Activated CD4-positive, alpha-beta memory T cell treated with anti-CD3 and anti-CD28 coated beads, Interleukin-2, amount 10 ng/mL, durations not matched to agents 7 days and 5 days (primary cell): ENCODE measurements around the gene SGSM2. TPM values are rescaled to one million over a fixed set of nuclear protein-coding genes. Genes with fewer than 3 reads are reported as not detected.

Source experiments
- CTCF ChIA-PET: fragments of 350-600 bp; sonication (Branson Sonifier 250); formaldehyde crosslinking; loops from one replicate; lab custom pipeline; 2021; ENCODE audit warnings: antibody characterized with exemption, inconsistent platforms; lab: Charles Lee
- POLR2A ChIA-PET: fragments of 350-600 bp; sonication (Branson Sonifier 250); formaldehyde crosslinking; loops from one replicate; lab custom pipeline; 2021; ENCODE audit warnings: antibody characterized with exemption; lab: Charles Lee
- DNase-seq: peaks from one replicate; pipeline ENCODE4 v3.0.0-alpha.2; 2020
- H3K27ac Mint-ChIP-seq: one replicate; pipeline ENCODE4 v1.8.0; 2021; ENCODE audit warnings: mild to moderate bottlenecking, mixed read lengths
- H3K27me3 Mint-ChIP-seq: one replicate; pipeline ENCODE4 v1.8.0; 2021; ENCODE audit warnings: mixed read lengths
- H3K36me3 Mint-ChIP-seq: one replicate; pipeline ENCODE4 v1.8.0; 2021; ENCODE audit warnings: low read depth, mixed read lengths
- H3K4me1 Mint-ChIP-seq: one replicate; pipeline ENCODE4 v1.8.0; 2021; ENCODE audit warnings: mixed read lengths
- H3K4me3 Mint-ChIP-seq: one replicate; pipeline ENCODE4 v1.8.0; 2021; ENCODE audit warnings: mild to moderate bottlenecking, mixed read lengths
- H3K9me3 Mint-ChIP-seq: one replicate; pipeline ENCODE4 v1.8.0; 2021; ENCODE audit warnings: mixed read lengths
- total RNA-seq, 2 experiments: library from RNA; stranded (reverse); gene quantifications; one replicate each; pipeline ENCODE4 v1.2.3, GENCODE V29; 2021

SGSM2 gene
- total RNA-seq, 2 experiments from 2014 or later: 45.4 to 49.4 TPM

DNA sequence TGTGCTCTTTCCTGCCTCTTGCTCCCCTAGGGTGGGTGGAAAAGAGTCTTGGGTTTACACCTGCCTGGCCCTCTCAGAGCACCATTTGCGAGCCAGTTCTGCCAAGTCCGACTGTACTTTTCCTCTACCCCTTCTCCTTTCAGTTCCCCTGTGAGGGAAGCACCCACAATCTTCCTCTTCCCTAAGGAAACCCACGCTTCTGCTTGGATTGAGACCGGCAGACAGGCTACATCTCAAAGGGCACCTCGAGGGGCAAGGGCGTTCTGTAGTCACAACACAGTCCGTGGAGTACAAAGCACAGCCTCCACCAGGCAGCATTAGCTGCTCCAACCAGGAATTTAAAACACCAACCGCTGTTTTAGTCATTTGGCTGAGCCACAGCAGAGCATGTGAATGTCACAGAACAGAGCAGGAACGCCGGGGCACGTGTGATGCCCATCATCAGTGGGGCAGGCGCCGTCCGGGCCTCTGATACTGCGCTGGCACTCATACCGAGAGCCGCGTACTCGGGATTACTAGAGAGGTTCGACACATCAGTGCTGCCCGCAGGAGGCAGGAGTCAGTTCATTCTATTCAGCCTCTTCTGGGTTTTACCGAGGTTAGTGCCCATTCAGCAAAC is 77.3 kb downstream of the SGSM2 start:
- Mint-ChIP-seq H3K4me3 (no peak overlapping the region), H3K9me3 (no peaks in the 10 kb centered on the region), H3K4me1 (peaks cover 2% of the 10 kb centered on the region), H3K27ac (no peak overlapping the region), H3K36me3 (no peaks in the 10 kb centered on the region), H3K27me3 (no peaks in the 10 kb centered on the region)
- no peak for DNase-seq
- CTCF ChIA-PET: interaction anchor here (0.6 to 10.0 kb wide), 3 partner anchors 12 to 38 kb away, joined by 3 to 425 read pairs (median 80); partner anchors contain the start of gene MNT
- POLR2A ChIA-PET: interaction anchor here (3.8 to 4.1 kb wide), 2 partner anchors 23 to 31 kb away, joined by 31 to 60 read pairs; no protein-coding TSS in a partner anchor

DNA sequence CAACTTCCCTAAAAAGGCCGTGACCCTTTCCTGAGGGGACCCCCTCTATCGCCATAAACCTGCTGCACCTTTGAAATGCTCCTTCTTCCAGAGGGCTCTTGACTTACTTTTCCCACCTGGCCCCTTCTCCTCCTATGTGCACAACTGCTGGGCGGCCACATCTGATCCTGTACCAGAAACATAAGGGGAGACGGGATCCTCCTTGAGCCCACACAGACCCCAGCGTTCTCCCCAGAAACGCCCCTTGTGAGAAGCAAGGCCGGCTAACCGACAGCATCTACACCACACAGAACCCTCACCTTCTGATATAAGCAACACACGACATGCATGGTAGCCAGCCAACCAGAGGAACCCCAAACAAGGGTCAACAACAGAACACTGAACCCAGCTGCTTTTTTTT is 77.8 kb downstream of the SGSM2 start:
- Mint-ChIP-seq H3K9me3 (no peaks in the 10 kb centered on the region), H3K27ac (no peak overlapping the region), H3K36me3 (no peaks in the 10 kb centered on the region), H3K27me3 (no peaks in the 10 kb centered on the region), H3K4me3 (no peak overlapping the region), H3K4me1 (peaks cover 2% of the 10 kb centered on the region)
- no peak for DNase-seq
- ChIA-PET POLR2A (interaction anchor here (0.9 to 4.1 kb wide), 6 partner anchors 11 to 698 kb away, joined by 3 to 60 read pairs (median 5); partner anchors contain the start of genes SGSM2 and TSR1), CTCF (interaction anchor here (0.6 to 10.0 kb wide), 7 partner anchors 12 to 170 kb away, joined by 3 to 425 read pairs (median 7); partner anchors contain the start of gene MNT)

DNA sequence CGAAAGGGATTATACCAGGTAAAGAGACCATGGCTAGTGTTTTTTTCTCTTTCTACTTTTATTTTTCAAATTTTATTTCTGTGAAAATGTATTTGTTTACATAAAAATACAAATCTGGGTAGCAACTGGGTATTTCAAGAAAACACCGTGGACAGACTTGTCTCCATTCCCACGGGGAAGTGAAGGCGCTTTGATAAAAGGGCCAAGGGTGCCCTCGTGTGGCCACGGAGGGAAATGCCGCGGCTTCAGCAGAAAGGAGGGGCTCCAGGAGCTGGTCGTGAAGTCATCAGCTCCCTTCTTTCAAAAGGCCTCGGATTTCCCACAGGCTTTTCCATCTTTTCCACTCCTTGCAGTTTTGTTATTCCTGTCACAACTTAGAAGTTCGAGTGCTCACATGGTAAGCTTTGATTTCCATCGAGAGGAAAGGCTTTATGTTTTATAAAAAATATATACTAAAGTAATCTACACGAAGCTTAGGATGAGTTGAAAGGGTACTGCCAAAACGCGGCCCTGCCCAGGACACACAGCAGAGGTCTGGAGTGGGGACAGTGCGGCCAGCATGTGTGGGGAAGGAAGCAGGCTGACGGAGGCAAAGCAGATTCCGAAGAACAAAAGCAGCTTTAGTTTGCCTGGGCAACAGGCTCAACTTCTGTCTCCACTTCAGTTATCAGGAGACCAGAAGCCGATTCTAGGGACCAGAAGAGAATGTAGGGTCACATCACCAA is 78.9 kb downstream of the SGSM2 start:
- Mint-ChIP-seq H3K9me3 (no peaks in the 10 kb centered on the region), H3K4me1 (peaks cover 2% of the 10 kb centered on the region), H3K27me3 (no peaks in the 10 kb centered on the region), H3K4me3 (no peak overlapping the region), H3K27ac (no peak overlapping the region), H3K36me3 (no peaks in the 10 kb centered on the region)
- ChIA-PET CTCF (interaction anchor here (0.5 to 10.0 kb wide), 35 partner anchors 9 to 507 kb away, joined by 3 to 425 read pairs (median 4); partner anchors contain the start of genes MNT and TSR1), POLR2A (interaction anchor here (0.9 to 4.1 kb wide), 8 partner anchors 12 to 699 kb away, joined by 3 to 60 read pairs (median 6); partner anchors contain the start of genes METTL16, MNT, SGSM2 and TSR1)
- DNase-seq: peak; percentile 88

DNA sequence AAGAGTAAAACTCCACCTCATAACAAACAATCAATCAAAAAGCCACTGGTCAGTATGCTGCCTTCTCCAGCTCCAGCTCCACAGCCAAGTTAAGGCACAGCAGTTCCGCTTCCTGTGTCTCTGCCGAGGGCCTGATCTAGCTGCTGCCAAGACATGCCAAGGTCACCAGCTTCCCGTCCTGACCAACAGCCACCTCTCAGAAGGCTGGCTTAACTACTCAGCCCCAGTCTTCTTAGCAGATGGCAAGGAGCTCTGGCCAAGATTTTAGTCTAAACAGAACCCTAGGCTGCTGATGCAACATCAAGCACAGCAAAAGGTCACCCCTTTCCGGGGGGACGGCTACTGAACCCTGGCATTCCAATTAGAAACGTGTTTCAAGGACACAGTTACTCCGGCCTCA is 81.3 kb downstream of the SGSM2 start:
- CTCF ChIA-PET: interaction anchor here (0.6 to 10.0 kb wide), 5 partner anchors 12 to 419 kb away, joined by 3 to 425 read pairs (median 3); partner anchors contain the start of gene HIC1
- POLR2A ChIA-PET: interaction anchor here (1.0 to 2.1 kb wide), 3 partner anchors 16 to 37 kb away, joined by 3 to 7 read pairs (median 5); no protein-coding TSS in a partner anchor
- DNase-seq: no peak
- H3K9me3 Mint-ChIP-seq: no peaks in the 10 kb centered on the region
- no peaks in the 10 kb centered on the region for H3K36me3 Mint-ChIP-seq
- no peaks in the 10 kb centered on the region for H3K27me3 Mint-ChIP-seq
- peaks cover 2% of the 10 kb centered on the region for H3K4me1 Mint-ChIP-seq
- no peak overlapping the region for H3K4me3 Mint-ChIP-seq
- no peak overlapping the region for H3K27ac Mint-ChIP-seq

DNA sequence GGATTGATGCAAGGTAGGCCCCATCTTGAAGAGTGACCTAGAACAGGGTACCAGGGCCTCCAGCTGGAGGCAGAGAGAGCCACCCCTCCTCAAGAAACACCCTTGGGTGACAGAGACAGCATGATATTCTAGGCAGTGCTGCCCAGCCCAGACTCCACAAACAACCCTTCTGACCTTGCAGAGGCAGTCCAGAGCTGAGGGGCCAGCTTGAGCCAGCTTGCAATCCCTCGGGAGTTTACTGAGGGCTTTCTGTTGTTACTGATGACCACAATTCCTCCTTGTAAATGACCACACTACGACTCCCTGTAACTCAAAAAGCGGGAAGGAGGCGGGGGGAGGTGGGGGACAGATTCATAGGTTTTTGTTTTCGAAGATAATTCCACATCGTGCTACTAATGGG is 82.2 kb downstream of the SGSM2 start:
- Mint-ChIP-seq H3K9me3 (no peaks in the 10 kb centered on the region), H3K27ac (no peak overlapping the region), H3K36me3 (no peaks in the 10 kb centered on the region), H3K27me3 (no peaks in the 10 kb centered on the region), H3K4me3 (no peak overlapping the region), H3K4me1 (peaks cover 2% of the 10 kb centered on the region)
- DNase-seq: no peak
- ChIA-PET POLR2A (interaction anchor here (1.0 to 2.1 kb wide), 3 partner anchors 17 to 38 kb away, joined by 3 to 7 read pairs (median 5); no protein-coding TSS in a partner anchor), CTCF (interaction anchor here (0.8 to 10.0 kb wide), 3 partner anchors 8 to 82 kb away, joined by 3 to 425 read pairs (median 4); no protein-coding TSS in a partner anchor)

DNA sequence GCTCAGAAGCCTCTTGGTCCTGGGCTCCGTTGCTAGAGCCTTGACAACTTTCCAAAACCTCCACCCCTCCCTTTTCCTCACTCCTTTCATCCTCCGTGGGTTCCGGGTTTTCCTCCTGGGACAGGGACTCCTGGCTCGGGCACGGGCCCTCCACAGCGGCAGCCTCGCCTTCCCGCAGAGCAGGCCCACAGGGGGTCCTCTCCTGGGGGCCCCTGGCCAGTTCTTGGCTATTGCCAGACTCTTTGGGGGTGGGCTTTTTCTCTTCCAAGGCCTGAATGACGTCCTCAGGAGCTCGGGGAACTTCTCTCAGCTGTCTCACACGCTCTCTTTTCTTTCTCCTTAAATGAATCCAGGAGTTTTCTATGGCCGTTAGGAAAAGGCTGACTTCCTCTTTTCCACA is 82.9 kb downstream of the SGSM2 start:
- Mint-ChIP-seq H3K4me1 (peaks cover 2% of the 10 kb centered on the region), H3K9me3 (no peaks in the 10 kb centered on the region), H3K4me3 (no peak overlapping the region), H3K27me3 (no peaks in the 10 kb centered on the region), H3K27ac (no peak overlapping the region), H3K36me3 (no peaks in the 10 kb centered on the region)
- ChIA-PET CTCF (interaction anchor here (1.5 kb wide), 1 partner anchor 38 kb away, joined by 5 read pairs; no protein-coding TSS in a partner anchor), POLR2A (interaction anchor here (2.1 kb wide), 1 partner anchor 38 kb away, joined by 7 read pairs; no protein-coding TSS in a partner anchor)
- DNase-seq: no peak

DNA sequence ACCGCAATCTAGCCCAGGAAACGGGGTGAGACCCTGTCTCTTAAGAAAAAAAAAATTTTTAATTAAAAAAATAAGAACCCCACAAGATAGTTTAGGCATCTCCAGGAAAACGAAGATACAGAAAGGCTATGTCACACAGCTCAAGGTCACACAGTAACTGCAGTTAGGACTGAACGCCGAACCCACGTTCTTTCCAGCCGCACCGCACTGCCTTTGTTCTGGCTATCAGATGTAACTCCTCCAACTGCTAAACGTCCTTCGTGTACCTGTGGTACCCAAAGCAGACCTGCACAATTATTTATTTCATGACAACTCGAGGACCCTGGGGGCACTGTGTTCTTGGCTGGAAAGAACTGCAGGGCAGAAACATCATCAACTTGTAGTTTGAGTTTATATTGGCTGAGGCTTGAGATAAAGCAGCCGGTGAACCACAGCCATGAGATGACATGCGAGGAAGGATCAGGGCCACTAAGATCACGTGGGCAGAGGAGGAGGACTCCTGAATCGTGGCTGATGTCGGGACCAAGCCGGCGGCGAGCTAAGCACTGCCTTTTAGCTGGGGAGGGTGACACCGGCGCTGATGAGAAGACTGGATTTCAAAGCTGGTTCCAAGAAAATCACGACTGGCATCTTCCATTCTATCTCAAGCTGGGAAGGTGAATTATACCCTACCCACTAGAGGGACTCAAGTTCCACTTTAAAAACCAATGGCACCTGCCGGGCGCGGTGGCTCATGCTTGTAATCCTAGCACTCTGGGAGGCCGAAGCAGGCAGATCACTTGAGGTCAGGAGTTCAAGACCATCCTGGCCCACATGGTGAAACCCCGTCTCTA is 84.2 kb downstream of the SGSM2 start:
- H3K27me3 Mint-ChIP-seq: no peaks in the 10 kb centered on the region
- H3K27ac Mint-ChIP-seq: no peak overlapping the region
- peaks cover 2% of the 10 kb centered on the region for H3K4me1 Mint-ChIP-seq
- no peak overlapping the region for H3K4me3 Mint-ChIP-seq
- no peaks in the 10 kb centered on the region for H3K9me3 Mint-ChIP-seq
- DNase-seq: no peak
- no peaks in the 10 kb centered on the region for H3K36me3 Mint-ChIP-seq
- CTCF ChIA-PET: interaction anchor here (0.6 to 1.5 kb wide), 2 partner anchors 39 to 101 kb away, joined by 3 to 5 read pairs; no protein-coding TSS in a partner anchor
- POLR2A ChIA-PET: no interaction called here

DNA sequence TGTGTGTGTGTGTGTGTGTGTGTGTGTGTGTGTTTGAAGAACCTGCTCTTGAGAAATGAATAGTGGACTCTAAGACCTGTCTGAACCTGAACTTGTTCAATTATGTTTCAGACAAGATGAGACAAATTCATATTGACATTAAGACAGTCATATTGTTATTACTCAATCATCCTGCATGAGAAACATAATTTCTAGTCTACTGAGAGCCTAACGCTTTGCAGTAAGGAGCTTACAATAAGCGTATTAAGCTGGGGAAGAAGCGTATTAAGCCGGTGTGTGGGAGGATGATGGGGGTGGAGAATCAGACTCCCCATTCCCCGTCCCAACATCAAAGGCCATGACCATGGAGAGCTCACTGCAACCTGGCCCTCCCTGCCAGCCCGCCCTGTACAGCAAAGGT is 86.0 kb downstream of the SGSM2 start:
- no peaks in the 10 kb centered on the region for H3K9me3 Mint-ChIP-seq
- H3K4me3 Mint-ChIP-seq: no peak overlapping the region
- POLR2A ChIA-PET: no interaction called here
- no peaks in the 10 kb centered on the region for H3K36me3 Mint-ChIP-seq
- no peaks in the 10 kb centered on the region for H3K4me1 Mint-ChIP-seq
- CTCF ChIA-PET: no interaction called here
- H3K27ac Mint-ChIP-seq: no peak overlapping the region
- no peaks in the 10 kb centered on the region for H3K27me3 Mint-ChIP-seq
- DNase-seq: no peak

DNA sequence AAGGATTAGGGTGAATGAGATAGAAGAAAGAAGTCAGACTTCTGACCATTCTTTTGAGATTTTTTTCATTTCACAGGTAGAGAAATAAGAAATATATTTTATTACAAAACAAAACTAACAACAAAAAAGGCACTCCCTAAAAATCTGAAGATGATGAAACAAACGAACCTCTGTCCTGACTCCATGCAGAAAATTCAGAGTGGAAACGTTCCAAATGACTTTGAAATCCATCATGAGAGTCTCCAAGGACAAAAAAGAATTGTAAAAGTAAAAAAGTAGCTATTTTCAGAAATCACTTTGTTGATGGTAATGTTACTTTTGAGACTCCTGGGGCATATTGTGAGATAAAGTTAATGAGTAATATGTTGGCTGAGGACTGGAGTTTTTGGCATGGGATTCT is 89.9 kb downstream of the SGSM2 start:
- no peak for DNase-seq
- Mint-ChIP-seq H3K27me3 (no peaks in the 10 kb centered on the region), H3K36me3 (no peaks in the 10 kb centered on the region), H3K27ac (no peak overlapping the region), H3K4me1 (no peaks in the 10 kb centered on the region), H3K4me3 (no peak overlapping the region), H3K9me3 (no peaks in the 10 kb centered on the region)
- POLR2A ChIA-PET: no interaction called here
- CTCF ChIA-PET: interaction anchor here (0.7 to 2.3 kb wide), 3 partner anchors 8 to 45 kb away, joined by 3 to 12 read pairs (median 4); no protein-coding TSS in a partner anchor

DNA sequence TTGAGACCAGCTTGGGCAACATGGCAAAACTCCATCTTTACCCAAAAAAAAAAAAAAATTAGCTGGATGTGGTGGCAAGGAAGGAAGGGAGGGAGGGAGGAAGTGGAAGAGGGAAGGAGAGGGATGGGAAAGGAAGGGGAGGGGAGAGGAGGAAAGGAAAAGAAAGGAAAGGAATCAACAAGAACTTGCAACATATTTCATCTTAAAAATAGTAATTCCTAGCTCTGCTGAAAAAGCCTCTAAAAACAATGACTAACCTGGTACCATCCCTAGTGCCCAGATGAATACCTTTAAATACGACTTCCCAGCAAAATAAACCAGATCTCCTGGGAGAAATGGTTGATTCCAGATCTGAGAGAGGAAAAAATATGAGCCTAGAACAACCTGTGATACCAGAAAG is 90.6 kb downstream of the SGSM2 start:
- no peaks in the 10 kb centered on the region for H3K4me1 Mint-ChIP-seq
- no peaks in the 10 kb centered on the region for H3K27me3 Mint-ChIP-seq
- DNase-seq: no peak
- CTCF ChIA-PET: interaction anchor here (0.7 to 2.3 kb wide), 2 partner anchors 9 to 11 kb away, joined by 4 to 12 read pairs; no protein-coding TSS in a partner anchor
- no peak overlapping the region for H3K27ac Mint-ChIP-seq
- POLR2A ChIA-PET: no interaction called here
- no peaks in the 10 kb centered on the region for H3K9me3 Mint-ChIP-seq
- no peak overlapping the region for H3K4me3 Mint-ChIP-seq
- peaks cover 5% of the 10 kb centered on the region for H3K36me3 Mint-ChIP-seq
